HFFc6 (cell line): ENCODE results near the gene SIL1. TPM values are rescaled to one million over a fixed set of nuclear protein-coding genes. Genes with fewer than 3 reads are reported as not detected.

Experiments used
- DNase-seq: peaks from one replicate; pipeline ENCODE4 v3.0.0-alpha.2; 2018
- H3K27ac Mint-ChIP-seq: 2 replicates; pipeline ENCODE4 v1.8.0; 2020; ENCODE audit warnings: mild to moderate bottlenecking, mixed read lengths
- H3K27me3 Mint-ChIP-seq: 2 replicates; pipeline ENCODE4 v1.8.0; 2021; ENCODE audit warnings: mild to moderate bottlenecking, moderate library complexity, mixed read lengths; ENCODE audit not compliant: insufficient read depth
- H3K36me3 Mint-ChIP-seq: 2 replicates; pipeline ENCODE4 v1.8.0; 2021; ENCODE audit warnings: low read depth, mixed read lengths
- H3K4me1 Mint-ChIP-seq: 2 replicates; pipeline ENCODE4 v1.8.0; 2020; ENCODE audit warnings: low read depth, mixed read lengths
- H3K4me3 Mint-ChIP-seq: 2 replicates; pipeline ENCODE4 v1.8.0; 2020; ENCODE audit warnings: mild to moderate bottlenecking, moderate library complexity, mixed read lengths
- H3K9me3 Mint-ChIP-seq: 2 replicates; pipeline ENCODE4 v1.8.0; 2020; ENCODE audit warnings: mild to moderate bottlenecking, mixed read lengths
- CTCF ChIP-seq: fragments of 200-600 bp; sonication (generic); IDR thresholded peaks from 2 replicates; pipeline ENCODE4 v1.5.0; 2021; ENCODE audit warnings: antibody characterized with exemption, mild to moderate bottlenecking
- total RNA-seq, 6 experiments: library from RNA; stranded (reverse); fragmentation: NEBNext Ultra II Directional; extraction: Animal tissue kit (Norgen Biotek cat#: 25700); gene quantifications; 2 replicates in 1 of 6; 3 replicates in 5 of 6; pipeline ENCODE4 v1.2.3, GENCODE V29; 2021

Gene SIL1
- total RNA-seq, 6 experiments from 2014 or later = 64.7 to 84.7 (median 78.7) TPM

GRCh38 chr5:139025651-139026050 is 172.5 kb downstream of the SIL1 start:
- Mint-ChIP-seq H3K9me3 (no peaks in the 10 kb centered on the region), H3K4me3 (no peak overlapping the region), H3K36me3 (peaks cover 17% of the 10 kb centered on the region), H3K27ac (no peak overlapping the region), H3K4me1 (peaks cover 29% of the 10 kb centered on the region), H3K27me3 (no peaks in the 10 kb centered on the region; the same call in 1 of the 2 replicates)
- DNase-seq = no peak
- TF ChIP-seq CTCF = no peak

GRCh38 chr5:139023286-139023685 is 174.9 kb downstream of the SIL1 start:
- DNase-seq = no peak
- peaks cover 29% of the 10 kb centered on the region for H3K4me1 Mint-ChIP-seq
- no peaks in the 10 kb centered on the region for H3K9me3 Mint-ChIP-seq
- TF ChIP-seq CTCF = no peak
- H3K4me3 Mint-ChIP-seq = no peak overlapping the region
- no peak overlapping the region for H3K27ac Mint-ChIP-seq
- H3K36me3 Mint-ChIP-seq = peaks cover 29% of the 10 kb centered on the region
- no peaks in the 10 kb centered on the region; the same call in 1 of the 2 replicates for H3K27me3 Mint-ChIP-seq

GRCh38 chr5:139022528-139022927 is 175.6 kb downstream of the SIL1 start:
- no peaks in the 10 kb centered on the region; the same call in 1 of the 2 replicates for H3K27me3 Mint-ChIP-seq
- H3K4me3 Mint-ChIP-seq = no peak overlapping the region
- no peak overlapping the region for H3K27ac Mint-ChIP-seq
- H3K9me3 Mint-ChIP-seq = no peaks in the 10 kb centered on the region
- peaks cover 34% of the 10 kb centered on the region for H3K36me3 Mint-ChIP-seq
- DNase-seq = no peak
- TF ChIP-seq CTCF = no peak
- peaks cover 22% of the 10 kb centered on the region for H3K4me1 Mint-ChIP-seq

GRCh38 chr5:139021346-139021745 is 176.8 kb downstream of the SIL1 start:
- H3K27ac Mint-ChIP-seq = no peak overlapping the region
- no peaks in the 10 kb centered on the region; the same call in 1 of the 2 replicates for H3K27me3 Mint-ChIP-seq
- H3K36me3 Mint-ChIP-seq = peaks cover 31% of the 10 kb centered on the region
- H3K4me3 Mint-ChIP-seq = no peak overlapping the region
- no peaks in the 10 kb centered on the region for H3K9me3 Mint-ChIP-seq
- H3K4me1 Mint-ChIP-seq = peaks cover 10% of the 10 kb centered on the region
- DNase-seq = no peak
- TF ChIP-seq CTCF = no peak

- peaks cover 32% of the 10 kb centered on the region for H3K36me3 Mint-ChIP-seq
- peaks cover 8% of the 10 kb centered on the region for H3K4me1 Mint-ChIP-seq
- no peak for DNase-seq
These were observed 178.3 kb downstream of the SIL1 start for GRCh38 chr5:139019880-139020279.

More at GRCh38 chr5:139019880-139020279, 178.3 kb downstream of the SIL1 start:
- no peak overlapping the region for H3K4me3 Mint-ChIP-seq
- H3K9me3 Mint-ChIP-seq = no peaks in the 10 kb centered on the region
- H3K27ac Mint-ChIP-seq = no peak overlapping the region
- H3K27me3 Mint-ChIP-seq = no peaks in the 10 kb centered on the region; the same call in 1 of the 2 replicates
- TF ChIP-seq CTCF = no peak
